Tibial artery (tissue), 4 donors: ENCODE results near the gene MALRD1.

Source experiments
- DNase-seq, 2 donors: peaks; one replicate each; pipeline ENCODE4 v3.0.0-alpha.2; 2019
- H3K27ac ChIP-seq, 2 donors: fragments of 200-600 bp; sonication (generic) in 1 of 2; 1 replicate in 1 of 2; 2 replicates in 1 of 2; pipeline ENCODE4 v1.5.1; 2018 to 2019; ENCODE audit warnings: mild to moderate bottlenecking in 1 of 2
- H3K27me3 ChIP-seq, 2 donors: fragments of 200-600 bp; sonication (generic) in 1 of 2; one replicate each; pipeline versions ENCODE4 v1.5.1 to v1.6.0; 2016 to 2019
- H3K36me3 ChIP-seq, 3 donors: fragments of 200-600 bp; sonication (generic) in 2 of 3; one replicate each; pipeline ENCODE4 v1.5.1; 2016 to 2019; ENCODE audit warnings: mild to moderate bottlenecking in 2 of 3
- H3K4me1 ChIP-seq, 4 donors: fragments of 200-600 bp; sonication (generic) in 2 of 4; 1 replicate in 3 of 4; 2 replicates in 1 of 4; pipeline ENCODE4 v1.5.1; 2016 to 2019
- H3K4me3 ChIP-seq, 2 donors: fragments of 200-600 bp; sonication (generic) in 1 of 2; 1 replicate in 1 of 2; 2 replicates in 1 of 2; pipeline ENCODE4 v1.5.1; 2018 to 2019; ENCODE audit warnings: mild to moderate bottlenecking in 2 of 2
- H3K9me3 ChIP-seq, 3 donors: fragments of 200-600 bp; sonication (generic) in 1 of 3; one replicate each; pipeline ENCODE4 v1.5.1; 2016 to 2019
- intact Hi-C: fragments of 100-400 bp; cut with DNase I; formaldehyde crosslinking; loops from one replicate; pipeline ENCODE4 v1.15.0; 2023; ENCODE audit warnings: low total_unique reads
- TF ChIP-seq, protein P1 (sequence below), 2 experiments: fragments of 200-600 bp in 1 of 2; fragments of 450-650 bp in 1 of 2; IDR thresholded peaks; one replicate each; pipeline ENCODE4 v1.5.1; 2017 to 2019; ENCODE audit warnings: antibody characterized with exemption in 2 of 2, mild to moderate bottlenecking in 1 of 2, moderate library complexity in 1 of 2

Gene MALRD1

DNA sequence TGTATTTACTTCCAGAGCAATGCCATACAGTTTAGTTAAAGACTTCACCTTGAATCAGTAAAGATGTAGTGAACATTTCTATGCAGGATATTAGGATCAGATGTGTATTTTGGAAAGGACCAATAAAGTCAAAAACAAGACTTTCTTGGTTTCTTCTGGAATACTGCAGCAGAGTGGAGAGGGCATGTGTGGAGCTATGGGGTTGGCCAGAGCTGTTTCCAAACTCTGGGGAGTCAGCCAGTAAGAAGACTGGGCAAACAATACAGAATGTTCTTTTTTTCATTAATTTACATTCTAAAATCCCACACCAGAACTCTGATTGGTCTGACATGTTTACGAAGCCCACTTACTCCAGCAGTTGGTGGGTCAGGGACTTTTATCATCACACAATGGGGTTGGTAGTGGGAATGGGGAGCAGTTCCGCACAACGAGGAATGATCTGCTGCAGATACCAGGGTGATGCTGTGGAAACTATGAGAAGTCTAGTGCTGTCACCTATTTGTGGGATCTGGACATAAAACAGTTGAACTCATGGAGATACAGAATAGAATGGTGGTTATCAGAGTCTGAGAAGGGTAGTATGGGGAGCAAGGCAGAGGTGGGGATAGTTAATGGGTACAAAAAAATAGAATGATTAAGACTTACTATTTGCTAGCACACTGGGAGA is 267.7 kb downstream of the MALRD1 start:
- H3K36me3 ChIP-seq: no peaks in the 10 kb centered on the region
- H3K9me3 ChIP-seq: no peaks in the 10 kb centered on the region
- H3K27me3 ChIP-seq: no peaks in the 10 kb centered on the region
- no peak overlapping the region for H3K4me3 ChIP-seq
- intact Hi-C loops: no loop called here
- no peaks in the 10 kb centered on the region for H3K4me1 ChIP-seq
- DNase-seq: no peak
- H3K27ac ChIP-seq: no peak overlapping the region
- TF ChIP-seq, protein P1, sequence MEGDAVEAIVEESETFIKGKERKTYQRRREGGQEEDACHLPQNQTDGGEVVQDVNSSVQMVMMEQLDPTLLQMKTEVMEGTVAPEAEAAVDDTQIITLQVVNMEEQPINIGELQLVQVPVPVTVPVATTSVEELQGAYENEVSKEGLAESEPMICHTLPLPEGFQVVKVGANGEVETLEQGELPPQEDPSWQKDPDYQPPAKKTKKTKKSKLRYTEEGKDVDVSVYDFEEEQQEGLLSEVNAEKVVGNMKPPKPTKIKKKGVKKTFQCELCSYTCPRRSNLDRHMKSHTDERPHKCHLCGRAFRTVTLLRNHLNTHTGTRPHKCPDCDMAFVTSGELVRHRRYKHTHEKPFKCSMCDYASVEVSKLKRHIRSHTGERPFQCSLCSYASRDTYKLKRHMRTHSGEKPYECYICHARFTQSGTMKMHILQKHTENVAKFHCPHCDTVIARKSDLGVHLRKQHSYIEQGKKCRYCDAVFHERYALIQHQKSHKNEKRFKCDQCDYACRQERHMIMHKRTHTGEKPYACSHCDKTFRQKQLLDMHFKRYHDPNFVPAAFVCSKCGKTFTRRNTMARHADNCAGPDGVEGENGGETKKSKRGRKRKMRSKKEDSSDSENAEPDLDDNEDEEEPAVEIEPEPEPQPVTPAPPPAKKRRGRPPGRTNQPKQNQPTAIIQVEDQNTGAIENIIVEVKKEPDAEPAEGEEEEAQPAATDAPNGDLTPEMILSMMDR (IDR thresholded peaks at IDR 0.05): no peak

DNA sequence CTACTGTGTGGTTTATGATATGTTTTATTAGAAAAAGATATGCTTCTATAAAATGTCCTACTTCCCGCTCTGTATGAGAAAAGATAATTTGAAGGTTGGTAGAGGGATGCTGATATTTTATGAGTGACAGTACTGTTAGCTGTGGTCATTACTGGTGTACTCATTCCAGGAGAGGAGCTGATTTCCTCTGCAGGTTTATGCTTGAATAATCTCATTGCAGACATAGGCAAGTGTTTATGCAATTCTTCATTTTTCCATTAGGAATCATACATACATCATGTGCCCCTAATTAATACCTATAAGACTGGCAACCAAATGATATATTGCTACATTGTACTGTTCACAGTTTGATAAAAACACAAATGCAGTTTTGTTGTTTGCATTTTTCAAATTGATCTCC is 269.4 kb downstream of the MALRD1 start:
- H3K4me1 ChIP-seq: no peaks in the 10 kb centered on the region
- no peak overlapping the region for H3K27ac ChIP-seq
- no peaks in the 10 kb centered on the region for H3K27me3 ChIP-seq
- TF ChIP-seq, protein P1 (IDR thresholded peaks at IDR 0.05): no peak
- no peak for DNase-seq
- intact Hi-C loops: no loop called here
- no peak overlapping the region for H3K4me3 ChIP-seq
- no peaks in the 10 kb centered on the region for H3K36me3 ChIP-seq
- H3K9me3 ChIP-seq: no peaks in the 10 kb centered on the region

DNA sequence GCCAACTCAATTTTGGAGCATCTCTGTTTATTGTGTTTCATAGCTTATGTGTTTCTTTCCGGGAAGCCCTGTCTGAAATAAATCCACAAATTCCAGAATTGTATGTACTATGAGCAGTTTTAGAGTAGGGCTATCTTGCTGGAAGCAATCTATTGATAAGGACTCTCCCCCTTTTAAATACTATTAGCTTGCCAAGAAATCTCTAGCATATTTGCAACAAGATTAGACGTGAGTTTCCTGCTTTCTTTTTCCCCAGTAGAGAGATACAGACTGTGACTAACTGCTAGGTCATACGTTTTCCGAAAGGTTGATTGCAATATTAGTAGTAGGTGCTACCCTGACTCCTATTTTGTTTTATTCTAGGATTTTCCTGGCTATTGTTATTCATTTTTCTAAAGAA is 277.0 kb downstream of the MALRD1 start:
- Histone ChIP-seq H3K27me3 (no peaks in the 10 kb centered on the region), H3K4me1 (no peaks in the 10 kb centered on the region), H3K4me3 (no peak overlapping the region), H3K9me3 (no peaks in the 10 kb centered on the region), H3K27ac (no peak overlapping the region), H3K36me3 (no peaks in the 10 kb centered on the region)
- DNase-seq: no peak
- intact Hi-C loops: no loop called here
- TF ChIP-seq, protein P1 (IDR thresholded peaks at IDR 0.05): no peak

DNA sequence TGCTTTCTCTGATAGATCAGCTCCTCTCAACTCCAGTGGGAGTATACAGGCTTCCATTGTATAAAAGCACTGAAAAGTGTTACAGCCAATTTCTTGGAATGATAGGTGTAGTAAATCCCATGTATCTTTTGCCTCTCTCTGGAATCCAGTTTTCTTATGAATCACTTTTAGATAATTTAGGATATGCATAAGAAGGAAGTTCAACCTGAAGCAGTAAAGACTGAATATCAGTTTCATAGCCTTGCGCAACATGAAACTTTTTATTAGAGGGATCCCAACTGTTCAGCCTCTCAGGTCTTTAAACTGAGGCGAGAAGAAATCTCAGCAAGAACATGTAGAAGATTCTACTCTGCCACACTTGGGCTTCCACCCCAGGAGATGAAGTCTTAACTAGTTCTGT is 280.0 kb downstream of the MALRD1 start:
- Histone ChIP-seq H3K9me3 (no peaks in the 10 kb centered on the region), H3K4me1 (no peaks in the 10 kb centered on the region), H3K27ac (no peak overlapping the region), H3K4me3 (no peak overlapping the region), H3K27me3 (no peaks in the 10 kb centered on the region), H3K36me3 (no peaks in the 10 kb centered on the region)
- TF ChIP-seq, protein P1 (IDR thresholded peaks at IDR 0.05): no peak
- DNase-seq: no peak
- intact Hi-C loops: no loop called here

DNA sequence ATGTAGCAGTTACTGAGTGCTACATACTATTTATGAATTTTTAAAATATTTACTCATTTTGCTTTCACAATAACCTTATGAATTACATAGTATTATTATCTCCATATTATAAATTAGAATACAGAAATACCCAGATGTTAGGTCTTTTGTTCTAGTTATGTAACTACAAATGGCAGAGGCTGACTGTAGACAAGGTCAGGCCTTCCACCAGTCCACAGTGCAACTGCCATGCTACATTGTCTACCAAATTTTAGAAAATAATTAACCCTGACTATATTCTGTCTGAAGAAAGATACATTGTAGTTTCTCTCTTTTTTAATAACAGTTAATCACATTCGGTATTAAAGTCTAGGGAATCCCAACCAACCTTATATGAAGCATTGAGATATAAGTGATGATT is 280.9 kb downstream of the MALRD1 start:
- Histone ChIP-seq H3K27me3 (no peaks in the 10 kb centered on the region), H3K27ac (no peak overlapping the region), H3K4me1 (no peaks in the 10 kb centered on the region), H3K36me3 (no peaks in the 10 kb centered on the region), H3K4me3 (no peak overlapping the region), H3K9me3 (no peaks in the 10 kb centered on the region)
- no peak for DNase-seq
- TF ChIP-seq, protein P1 (IDR thresholded peaks at IDR 0.05): no peak
- intact Hi-C loops: no loop called here

DNA sequence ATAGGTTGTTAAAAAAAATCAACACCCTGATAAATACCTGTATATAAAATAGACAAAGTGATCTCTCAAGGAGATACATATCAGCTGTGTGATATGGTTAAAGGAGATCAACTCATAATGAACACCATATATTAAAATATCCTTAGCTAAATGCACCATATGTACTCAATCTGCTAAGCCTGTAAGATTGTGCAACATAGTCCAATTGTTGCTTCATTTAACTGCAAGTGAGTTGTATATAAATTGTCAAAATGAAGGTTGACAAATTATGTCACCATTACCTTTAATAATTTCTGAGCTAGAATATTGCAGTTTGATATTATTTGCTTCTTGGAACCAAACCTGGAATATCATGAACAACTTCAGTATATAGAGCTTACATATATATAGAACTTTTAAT is 283.7 kb downstream of the MALRD1 start:
- no peaks in the 10 kb centered on the region for H3K27me3 ChIP-seq
- H3K27ac ChIP-seq: no peak overlapping the region
- TF ChIP-seq, protein P1 (IDR thresholded peaks at IDR 0.05): no peak
- intact Hi-C loops: no loop called here
- H3K4me3 ChIP-seq: no peak overlapping the region
- no peaks in the 10 kb centered on the region for H3K36me3 ChIP-seq
- H3K4me1 ChIP-seq: no peaks in the 10 kb centered on the region
- H3K9me3 ChIP-seq: no peaks in the 10 kb centered on the region
- DNase-seq: no peak
